K562 (cell line): ENCODE data around the gene DCUN1D3. TPM values are rescaled to one million over a fixed set of nuclear protein-coding genes. Genes with fewer than 3 reads are reported as not detected.

Experiments
- ATAC-seq: fragments of 200-7000 bp; cut with Tn5 transposase; 3 replicates; pipeline ENCODE4 v1.9.1; 2020; ENCODE audit warnings: moderate library complexity
- BruUV-seq: library from RNA; stranded (reverse); fragments of 400-500 nt; replicated peaks from 2 replicates; lab custom pipeline; 2021; lab: Mats Ljungman, UMichigan
- CTCF ChIA-PET: fragments of 300-600 bp; formaldehyde crosslinking; extraction: SDS; loops from one replicate; lab custom pipeline; 2021; ENCODE audit warnings: low intra/inter-chr PET ratio; lab: Yijun Ruan, JAX
- POLR2A ChIA-PET: fragments of 300-600, 350-650 bp; sonication (Branson Sonifier 250); formaldehyde crosslinking; extraction: SDS; loops from one replicate; lab custom pipeline; 2021; ENCODE audit warnings: antibody characterized with exemption, inconsistent platforms; lab: Yijun Ruan, JAX
- DNase-seq, 4 experiments: peaks; one replicate each; pipeline versions ENCODE4 v3.0.0 to v3.0.0-alpha.2; 2011 to 2018; ENCODE audit warnings: low spot score in 3 of 4, mixed read lengths in 3 of 4; ENCODE audit errors: extremely low read depth in 1 of 4
- FAIRE-seq: peaks from 2 replicates; lab custom pipeline; 2011; peaks lifted over from hg19 to GRCh38; lab: Jason Lieb, UNC
- H2AFZ ChIP-seq: 2 replicates; pipeline ENCODE4 v1.6.0; 2011; ENCODE audit warnings: low read depth, low read length, control low read depth, inconsistent platforms
- H3K27ac ChIP-seq: fragments of 200-600 bp; 3 replicates; pipeline ENCODE4 v1.8.0; 2011; ENCODE audit warnings: low read depth, mild to moderate bottlenecking, control low read depth, inconsistent platforms, low read length, moderate library complexity, mixed read lengths; ENCODE audit errors: extremely low read depth
- H3K27me3 ChIP-seq, 2 experiments: fragments of 300-600 bp in 1 of 2; 2 replicates in 1 of 2; 3 replicates in 1 of 2; pipeline versions ENCODE4 v1.6.0 to v1.8.0; 2011; ENCODE audit warnings: inconsistent platforms in 2 of 2, low read length in 2 of 2, mild to moderate bottlenecking in 1 of 2, mixed read lengths in 1 of 2, moderate library complexity in 1 of 2; ENCODE audit not compliant: control insufficient read depth in 2 of 2, insufficient read depth in 2 of 2
- H3K36me3 ChIP-seq: fragments of 300-600 bp; 3 replicates; pipeline ENCODE4 v1.8.0; 2011; ENCODE audit warnings: mild to moderate bottlenecking, low read length, inconsistent platforms; ENCODE audit not compliant: control insufficient read depth, insufficient read depth
- H3K4me1 ChIP-seq, 2 experiments: fragments of 200-600 bp in 1 of 2; replicated peaks in 1 of 2; 2 replicates in 1 of 2; 3 replicates in 1 of 2; pipeline versions ENCODE4 v1.5.1 to v1.8.0; 2011; ENCODE audit warnings: inconsistent platforms in 2 of 2, low read length in 2 of 2, mild to moderate bottlenecking in 1 of 2, mixed read lengths in 1 of 2, moderate library complexity in 1 of 2; ENCODE audit not compliant: control insufficient read depth in 2 of 2, insufficient read depth in 2 of 2
- H3K4me2 ChIP-seq: 2 replicates; pipeline ENCODE4 v1.6.1; 2011; ENCODE audit warnings: low read length, control low read depth, inconsistent platforms, mixed read lengths; ENCODE audit not compliant: insufficient read depth
- H3K4me3 ChIP-seq: fragments of 200-600 bp; sonication (generic), shearing (Covaris generic); 2 replicates; pipeline ENCODE4 v1.5.1; 2016; ENCODE audit warnings: control low read depth, inconsistent platforms
- H3K79me2 ChIP-seq: fragments of 200-600 bp; 3 replicates; pipeline ENCODE4 v1.8.0; 2011; ENCODE audit warnings: low read length, inconsistent platforms; ENCODE audit not compliant: control insufficient read depth, insufficient read depth
- H3K9ac ChIP-seq, 2 experiments: 2 replicates each; pipeline versions ENCODE4 v1.6.0 to v1.6.1; 2011; ENCODE audit warnings: low read depth in 2 of 2, low read length in 2 of 2, control low read depth in 1 of 2, inconsistent platforms in 1 of 2, mild to moderate bottlenecking in 1 of 2, mixed read lengths in 1 of 2; ENCODE audit not compliant: insufficient read depth in 1 of 2
- H3K9me1 ChIP-seq: one replicate; pipeline ENCODE4 v1.6.0; 2011; ENCODE audit warnings: inconsistent platforms, mild to moderate bottlenecking, low read length, moderate library complexity; ENCODE audit not compliant: control insufficient read depth, insufficient read depth
- H3K9me3 ChIP-seq: replicated peaks from 2 replicates; pipeline ENCODE4 v1.5.1; 2011; ENCODE audit warnings: low read depth, low read length, inconsistent platforms; ENCODE audit not compliant: control insufficient read depth, insufficient read depth
- H4K20me1 ChIP-seq: replicated peaks from 2 replicates; pipeline ENCODE4 v1.6.1; 2011; ENCODE audit warnings: low read length, inconsistent platforms, mixed read lengths; ENCODE audit not compliant: control insufficient read depth, insufficient read depth
- ELF4 ChIP-seq: fragments of 450-650 bp; formaldehyde crosslinking; IDR thresholded peaks from 2 replicates; pipeline ENCODE4 v1.4.0; 2022; ENCODE audit warnings: missing genetic modification characterization
- MAZ ChIP-seq, 2 experiments: fragments of 450-650 bp in 1 of 2; sonication (generic) in 1 of 2; formaldehyde crosslinking; IDR thresholded peaks in 1 of 2; conservative IDR thresholded peaks in 1 of 2; 2 replicates each; pipeline versions ENCODE4 v1.4.0 to v1.5.0; 2020; ENCODE audit warnings: mild to moderate bottlenecking in 1 of 2, missing genetic modification reagents in 1 of 2
- RAD21 ChIP-seq, 2 experiments: fragments of 250-450 bp in 1 of 2; fragments of 450-650 bp in 1 of 2; sonication (Bioruptor Pico) in 1 of 2; formaldehyde crosslinking in 1 of 2; IDR thresholded peaks in 1 of 2; conservative IDR thresholded peaks in 1 of 2; 2 replicates each; pipeline versions ENCODE4 v1.4.0 to v1.8.0; 2020 to 2022; ENCODE audit warnings: mild to moderate bottlenecking in 2 of 2, moderate library complexity in 1 of 2
- RFX7 ChIP-seq: fragments of 250-450 bp; sonication (Bioruptor Pico); IDR thresholded peaks from 2 replicates; pipeline ENCODE4 v1.5.1; 2021; ENCODE audit warnings: mild to moderate bottlenecking
- SPI1 ChIP-seq: IDR thresholded peaks from 2 replicates; pipeline ENCODE4 v1.6.1; 2011; ENCODE audit warnings: low read depth, low read length, control low read depth, borderline replicate concordance
- TAL1 ChIP-seq: fragments of 450-650 bp; IDR thresholded peaks from 2 replicates; pipeline ENCODE4 v1.6.1; 2016; ENCODE audit warnings: mild to moderate bottlenecking
- WGBS: fragments of 100-300 bp; shearing (Covaris generic); methylation state at CpG from one replicate; pipeline ENCODE4 v1.1.6; 2016; ENCODE audit warnings: low coverage, mixed read lengths; ENCODE audit not compliant: insufficient coverage; ENCODE audit errors: missing lambda C conversion rate; 5-methylcytosine and 5-hydroxymethylcytosine counted together
- in situ Hi-C: fragments of 300-500 bp; cut with MboI; formaldehyde crosslinking; loops from 4 replicates; pipeline ENCODE4 v1.15.0; 2018; ENCODE audit warnings: inconsistent platforms, mixed read lengths
- intact Hi-C: fragments of 100-400 bp; cut with micrococcal nuclease; formaldehyde crosslinking; loops from 2 replicates; pipeline ENCODE4 v1.14.2; 2022
- polyA plus RNA-seq, 8 experiments: library from polyadenylated mRNA; depleted of rRNA in 4 of 8; stranded (reverse) in 5 of 8; unstranded in 3 of 8; fragments of >200 nt; fragmentation: Nextera tagmentation in 2 of 8; fragmentation: Illumina TruSeq in 1 of 8; extraction: Ambion mirVana in 2 of 8; extraction: Trizol in 1 of 8; gene quantifications; 2 replicates each; pipeline versions ENCODE4 v1.2.1 to v1.2.3, GENCODE V29; 2011 to 2014; ENCODE audit warnings: inconsistent platforms in 1 of 8, missing spikeins in 1 of 8
- total RNA-seq, 7 experiments: library from RNA; depleted of rRNA in 6 of 7; stranded (reverse); fragments of >200 nt in 6 of 7; fragmentation: Illumina TruSeq in 2 of 7; extraction: Trizol in 2 of 7; gene quantifications; 2 replicates each; pipeline versions ENCODE4 v1.2.1 to v1.2.3, GENCODE V29; 2011 to 2021; ENCODE audit warnings: low replicate concordance in 1 of 7
- TF ChIP-seq, protein P1 (sequence below): sonication (generic); formaldehyde crosslinking; IDR thresholded peaks from 2 replicates; pipeline ENCODE4 v1.8.0; 2022; ENCODE audit warnings: mild to moderate bottlenecking, missing genetic modification reagents, borderline replicate concordance
- TF ChIP-seq, protein P2 (sequence below): fragments of 250-450 bp; sonication (Bioruptor Pico); IDR thresholded peaks from 2 replicates; pipeline ENCODE4 v1.4.0; 2020

Gene DCUN1D3
- total and polyA plus RNA-seq, 9 of the 15 experiments (the other 6 are each of a cell fraction or from before 2014, with no cell fraction given), result 1.0 to 4.7 (median 2.2) TPM

DNA sequence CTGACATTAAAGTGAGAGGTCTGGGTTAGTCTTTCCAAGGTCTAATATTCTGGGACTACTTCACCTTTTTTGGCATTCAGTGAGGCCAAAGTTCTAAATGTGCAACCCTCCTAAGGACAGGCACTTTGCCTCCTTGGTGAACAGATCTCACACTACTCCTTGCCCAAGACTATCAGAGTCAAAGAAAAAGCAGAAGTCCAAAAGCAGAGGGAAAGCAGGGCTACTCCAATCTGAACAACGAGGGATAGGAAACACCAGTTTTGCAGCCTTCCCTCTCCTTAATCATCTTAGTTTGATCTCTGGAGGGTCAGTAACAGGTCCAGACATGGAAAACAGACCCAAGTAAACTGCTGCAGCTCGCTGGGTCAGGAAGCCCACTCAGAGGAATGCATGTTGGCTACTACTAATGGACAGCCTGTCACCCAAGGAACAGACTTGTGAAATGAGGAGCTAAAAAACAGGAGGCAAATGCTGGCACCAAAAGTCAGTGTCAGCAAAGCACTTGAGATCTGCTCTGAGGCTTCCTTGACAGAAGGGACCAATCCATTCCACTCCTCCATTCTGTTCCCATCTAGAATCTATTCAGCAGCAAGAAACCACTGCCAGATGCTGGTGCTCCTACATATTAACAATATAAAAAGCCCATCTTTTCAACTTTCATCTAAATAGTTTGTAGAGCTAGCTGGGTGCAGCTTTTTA is 29.9 kb downstream of the DCUN1D3 start:
- Histone ChIP-seq H3K27me3 (no peaks in the 10 kb centered on the region), H2AFZ (no peak overlapping the region), H4K20me1 (peaks cover 16% of the 10 kb centered on the region; the same call in 1 of the 2 replicates), H3K4me2 (no peak overlapping the region), H3K79me2 (peaks cover 8% of the 10 kb centered on the region; the same call in 1 of the 3 replicates), H3K4me1 (peaks cover 14 to 31% of the 10 kb centered on the region in 2 experiments), H3K36me3 (no peaks in the 10 kb centered on the region), H3K4me3 (no peak overlapping the region), H3K9me1 (peaks cover 4% of the 10 kb centered on the region), H3K9ac (no peak overlapping the region), H3K27ac (no peak overlapping the region), H3K9me3 (no peaks in the 10 kb centered on the region)
- POLR2A ChIA-PET, result interaction anchor here (0.6 to 1.0 kb wide), 3 partner anchors 10 to 511 kb away, joined by 3 to 5 read pairs (median 3); no protein-coding TSS in a partner anchor
- peak; percentile 32 for FAIRE-seq
- no peak for DNase-seq
- ATAC-seq, result no peak
- 48% methylated on average over 2 of the region's 2 CpGs for WGBS
- intact Hi-C loops, result no loop called here
- no TSS peak for BruUV-seq
- CTCF ChIA-PET, result no interaction called here
- in situ Hi-C loops, result no loop called here
- no peak for TF ChIP-seq ELF4
- TF ChIP-seq SPI1, result peak; percentile 74

DNA sequence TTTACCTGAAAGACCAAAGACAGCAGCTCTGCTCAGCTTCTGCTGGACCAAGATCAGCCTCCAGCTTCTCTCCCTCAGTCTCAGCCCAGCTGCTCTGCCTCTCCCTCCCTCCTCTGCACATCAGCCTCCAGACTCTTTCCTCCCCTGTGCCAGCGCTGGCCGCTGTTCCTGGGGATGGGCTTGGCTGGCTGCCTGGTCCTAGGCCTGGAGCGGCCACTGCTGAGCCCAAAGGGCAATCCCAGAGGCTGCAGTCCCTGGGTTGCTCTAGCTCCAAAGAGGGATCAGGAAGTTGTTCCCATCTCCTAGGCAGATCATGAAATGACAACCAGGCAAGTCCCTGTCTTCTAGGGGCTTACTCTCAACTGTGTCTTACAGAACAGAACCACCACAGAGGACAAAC is 31.3 kb downstream of the DCUN1D3 start:
- CTCF ChIA-PET, result no interaction called here
- POLR2A ChIA-PET, result interaction anchor here (0.7 kb wide), 1 partner anchor 45 kb away, joined by 3 read pairs; no protein-coding TSS in a partner anchor

More for the DNA sequence above, 31.3 kb downstream of the DCUN1D3 start:
- H3K4me1 ChIP-seq, result peaks cover 14 to 34% of the 10 kb centered on the region in 2 experiments
- no peaks in the 10 kb centered on the region for H3K27me3 ChIP-seq
- no TSS peak for BruUV-seq
- no peaks in the 10 kb centered on the region for H3K36me3 ChIP-seq
- H3K4me3 ChIP-seq, result no peak overlapping the region
- TF ChIP-seq, protein P1, sequence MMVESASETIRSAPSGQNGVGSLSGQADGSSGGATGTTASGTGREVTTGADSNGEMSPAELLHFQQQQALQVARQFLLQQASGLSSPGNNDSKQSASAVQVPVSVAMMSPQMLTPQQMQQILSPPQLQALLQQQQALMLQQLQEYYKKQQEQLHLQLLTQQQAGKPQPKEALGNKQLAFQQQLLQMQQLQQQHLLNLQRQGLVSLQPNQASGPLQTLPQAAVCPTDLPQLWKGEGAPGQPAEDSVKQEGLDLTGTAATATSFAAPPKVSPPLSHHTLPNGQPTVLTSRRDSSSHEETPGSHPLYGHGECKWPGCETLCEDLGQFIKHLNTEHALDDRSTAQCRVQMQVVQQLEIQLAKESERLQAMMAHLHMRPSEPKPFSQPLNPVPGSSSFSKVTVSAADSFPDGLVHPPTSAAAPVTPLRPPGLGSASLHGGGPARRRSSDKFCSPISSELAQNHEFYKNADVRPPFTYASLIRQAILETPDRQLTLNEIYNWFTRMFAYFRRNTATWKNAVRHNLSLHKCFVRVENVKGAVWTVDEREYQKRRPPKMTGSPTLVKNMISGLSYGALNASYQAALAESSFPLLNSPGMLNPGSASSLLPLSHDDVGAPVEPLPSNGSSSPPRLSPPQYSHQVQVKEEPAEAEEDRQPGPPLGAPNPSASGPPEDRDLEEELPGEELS (CRISPR knock-in tag), result no peak
- TF ChIP-seq TAL1 (no peak), RFX7 (CRISPR knock-in tag) (no peak), RAD21 (CRISPR knock-in tag; conservative IDR thresholded peaks at IDR 0.05 in 1 of 2, IDR thresholded peaks at IDR 0.05 in 1 of 2) (no peak), MAZ (CRISPR knock-in tag; conservative IDR thresholded peaks at IDR 0.05 in 1 of 2, IDR thresholded peaks at IDR 0.05 in 1 of 2) (no peak)
- TF ChIP-seq, protein P2, sequence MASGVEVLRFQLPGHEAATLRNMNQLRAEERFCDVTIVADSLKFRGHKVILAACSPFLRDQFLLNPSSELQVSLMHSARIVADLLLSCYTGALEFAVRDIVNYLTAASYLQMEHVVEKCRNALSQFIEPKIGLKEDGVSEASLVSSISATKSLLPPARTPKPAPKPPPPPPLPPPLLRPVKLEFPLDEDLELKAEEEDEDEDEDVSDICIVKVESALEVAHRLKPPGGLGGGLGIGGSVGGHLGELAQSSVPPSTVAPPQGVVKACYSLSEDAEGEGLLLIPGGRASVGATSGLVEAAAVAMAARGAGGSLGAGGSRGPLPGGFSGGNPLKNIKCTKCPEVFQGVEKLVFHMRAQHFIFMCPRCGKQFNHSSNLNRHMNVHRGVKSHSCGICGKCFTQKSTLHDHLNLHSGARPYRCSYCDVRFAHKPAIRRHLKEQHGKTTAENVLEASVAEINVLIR (CRISPR knock-in tag), result no peak
- no peak for FAIRE-seq
- no peaks in the 10 kb centered on the region for H3K9me3 ChIP-seq
- no peak overlapping the region for H2AFZ ChIP-seq
- peaks cover 8% of the 10 kb centered on the region; the same call in 1 of the 3 replicates for H3K79me2 ChIP-seq
- peaks cover 16% of the 10 kb centered on the region; the same call in 1 of the 2 replicates for H4K20me1 ChIP-seq
- peak overlapping the region in 1 of 2 experiments; percentile 70; a peak in 1 of 4 replicates for H3K9ac ChIP-seq
- ATAC-seq, result peak; percentile 44
- no peak overlapping the region for H3K27ac ChIP-seq
- no peak for DNase-seq
- intact Hi-C loops, result no loop called here
- no peak overlapping the region for H3K4me2 ChIP-seq
- 44% methylated on average over 3 of the region's 3 CpGs for WGBS
- peaks cover 4% of the 10 kb centered on the region for H3K9me1 ChIP-seq
- in situ Hi-C loops, result no loop called here
